Caco-2 (cell line): ENCODE results near the gene ATXN8OS. TPM values are rescaled to one million over a fixed set of nuclear protein-coding genes. Genes with fewer than 3 reads are reported as not detected.
"Not testable (repeated sequence)": the region's sequence is repeated elsewhere in the genome, so short reads cannot be mapped to it uniquely, and the experiment has no call there.

Experiments used
- BruUV-seq: library from RNA; stranded (reverse); fragments of 400-500 nt; replicated peaks from 2 replicates; lab custom pipeline; 2021; lab: Mats Ljungman, UMichigan
- CTCF ChIA-PET: fragments of 300-600 bp; sonication (Branson Sonifier 250); formaldehyde crosslinking; loops from one replicate; lab custom pipeline; 2022; ENCODE audit warnings: antibody characterized with exemption; lab: Charles Lee
- POLR2A ChIA-PET: fragments of 300-600 bp; sonication (Branson Sonifier 250); formaldehyde crosslinking; loops from one replicate; lab custom pipeline; 2022; ENCODE audit warnings: antibody characterized with exemption; lab: Charles Lee
- DNase-seq, 2 experiments: peaks; one replicate each; pipeline versions ENCODE4 v3.0.0 to v3.0.0-alpha.2; 2020 to 2022
- H3K27me3 ChIP-seq: replicated peaks from 2 replicates; pipeline ENCODE4 v1.6.0; 2011; ENCODE audit warnings: low read length; ENCODE audit not compliant: control insufficient read depth, insufficient read depth
- H3K36me3 ChIP-seq: 2 replicates; pipeline ENCODE4 v1.5.1; 2011; ENCODE audit warnings: low read length; ENCODE audit not compliant: control insufficient read depth, insufficient read depth
- H3K4me1 ChIP-seq: fragments of 250-450 bp; sonication (Bioruptor Pico); 2 replicates; pipeline ENCODE4 v1.5.1; 2020; ENCODE audit warnings: mild to moderate bottlenecking
- H3K4me3 ChIP-seq: 2 replicates; pipeline ENCODE4 v1.5.1; 2011; ENCODE audit warnings: low read depth, mild to moderate bottlenecking, control low read depth, low read length
- H3K9me3 ChIP-seq: fragments of 250-450 bp; sonication (Bioruptor Pico); 2 replicates; pipeline ENCODE4 v1.5.1; 2020; ENCODE audit warnings: mild to moderate bottlenecking, moderate library complexity
- H3K27ac Mint-ChIP-seq: one replicate; pipeline ENCODE4 v1.8.0; 2022; ENCODE audit warnings: mixed read lengths; ENCODE audit not compliant: unreplicated experiment
- H3K27me3 Mint-ChIP-seq: one replicate; pipeline ENCODE4 v1.8.0; 2022; ENCODE audit warnings: mixed read lengths; ENCODE audit not compliant: insufficient read depth, unreplicated experiment
- H3K36me3 Mint-ChIP-seq: one replicate; pipeline ENCODE4 v1.8.0; 2022; ENCODE audit warnings: mild to moderate bottlenecking, mixed read lengths; ENCODE audit not compliant: insufficient read depth, unreplicated experiment
- H3K4me1 Mint-ChIP-seq: one replicate; pipeline ENCODE4 v1.8.0; 2022; ENCODE audit warnings: low read depth, mixed read lengths; ENCODE audit not compliant: unreplicated experiment
- H3K4me3 Mint-ChIP-seq: one replicate; pipeline ENCODE4 v1.8.0; 2022; ENCODE audit warnings: mild to moderate bottlenecking, moderate library complexity, mixed read lengths; ENCODE audit not compliant: unreplicated experiment
- H3K9me3 Mint-ChIP-seq: one replicate; pipeline ENCODE4 v1.8.0; 2022; ENCODE audit warnings: mixed read lengths; ENCODE audit not compliant: unreplicated experiment
- intact Hi-C: fragments of 100-400 bp; cut with micrococcal nuclease; formaldehyde crosslinking; loops from one replicate; pipeline ENCODE4 v1.10.0; 2022; ENCODE audit not compliant: unreplicated experiment
- total RNA-seq: library from RNA; stranded (reverse); gene quantifications from 2 replicates; pipeline ENCODE4 v1.2.3, GENCODE V29; 2022
- TF ChIP-seq, protein P1 (sequence below), 2 experiments: fragments of 200-600 bp in 1 of 2; IDR thresholded peaks; 1 replicate in 1 of 2; 2 replicates in 1 of 2; pipeline versions ENCODE4 v1.5.1 to v1.8.0; 2011 to 2022; ENCODE audit warnings: antibody characterized with exemption in 1 of 2, control low read depth in 1 of 2, inconsistent platforms in 1 of 2, low read depth in 1 of 2, low read length in 1 of 2, mild to moderate bottlenecking in 1 of 2, moderate library complexity in 1 of 2; ENCODE audit not compliant: insufficient read depth in 1 of 2, severe bottlenecking in 1 of 2, unreplicated experiment in 1 of 2

The ATXN8OS gene
- total RNA-seq, 1 experiment from 2014 or later: not detected

DNA sequence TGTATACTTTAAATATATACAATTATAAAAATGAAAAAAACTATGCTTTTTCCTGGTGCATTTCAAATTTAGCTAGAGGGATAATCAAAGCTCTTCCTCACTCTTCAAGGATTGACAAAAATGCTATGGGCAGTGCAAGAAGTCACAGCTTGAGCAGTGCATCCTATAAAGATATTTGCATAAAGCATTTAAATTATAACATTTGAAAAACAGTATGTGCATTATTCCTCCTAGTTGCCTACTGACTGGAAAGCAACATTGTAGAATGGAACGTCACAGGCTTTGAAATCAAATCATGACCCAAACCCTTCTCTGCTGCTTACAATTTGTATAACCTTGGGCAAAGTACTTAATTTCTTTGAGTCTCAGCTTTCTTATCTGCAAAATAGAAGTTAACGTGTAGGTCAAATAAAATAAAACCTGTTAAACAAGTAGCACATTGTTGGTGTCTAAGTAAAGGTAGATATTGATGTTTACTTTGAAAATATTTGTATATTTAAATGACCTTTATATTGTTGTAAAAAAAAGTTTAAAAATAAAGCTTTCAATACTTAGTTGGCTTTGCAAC, 9.8 kb downstream of the ATXN8OS start:
- no TSS peak for BruUV-seq

DNA sequence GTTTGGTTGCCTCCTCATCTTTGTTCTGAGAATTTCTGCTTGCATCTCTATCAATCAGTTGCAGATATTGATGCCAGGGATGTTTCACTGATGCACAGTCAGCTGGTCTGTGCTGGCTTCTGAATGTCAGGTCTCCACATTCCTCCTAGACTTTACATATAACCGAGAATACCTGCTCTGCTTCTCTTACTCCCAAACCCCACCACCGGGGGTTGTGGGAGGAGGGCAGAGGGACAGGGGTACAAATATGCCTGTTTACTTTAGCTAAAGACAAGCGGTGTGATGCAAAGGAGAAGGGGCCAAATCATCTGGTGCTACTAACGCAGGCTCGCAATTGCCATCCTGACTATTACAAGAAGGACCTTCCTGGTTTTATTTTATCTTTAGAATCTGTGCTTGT, 18.1 kb downstream of the ATXN8OS start:
- Histone ChIP-seq H3K36me3 (no peaks in the 10 kb centered on the region), H3K4me3 (no peak overlapping the region), H3K9me3 (no peaks in the 10 kb centered on the region), H3K27me3 (no peaks in the 10 kb centered on the region), H3K4me1 (no peaks in the 10 kb centered on the region)
- Mint-ChIP-seq H3K27ac (no peak overlapping the region), H3K9me3 (no peaks in the 10 kb centered on the region), H3K27me3 (no peaks in the 10 kb centered on the region), H3K4me3 (no peak overlapping the region), H3K36me3 (no peaks in the 10 kb centered on the region), H3K4me1 (no peaks in the 10 kb centered on the region)
- no peak for DNase-seq
- ChIA-PET CTCF (no interaction called here), POLR2A (no interaction called here)
- BruUV-seq: no TSS peak
- TF ChIP-seq, protein P1, sequence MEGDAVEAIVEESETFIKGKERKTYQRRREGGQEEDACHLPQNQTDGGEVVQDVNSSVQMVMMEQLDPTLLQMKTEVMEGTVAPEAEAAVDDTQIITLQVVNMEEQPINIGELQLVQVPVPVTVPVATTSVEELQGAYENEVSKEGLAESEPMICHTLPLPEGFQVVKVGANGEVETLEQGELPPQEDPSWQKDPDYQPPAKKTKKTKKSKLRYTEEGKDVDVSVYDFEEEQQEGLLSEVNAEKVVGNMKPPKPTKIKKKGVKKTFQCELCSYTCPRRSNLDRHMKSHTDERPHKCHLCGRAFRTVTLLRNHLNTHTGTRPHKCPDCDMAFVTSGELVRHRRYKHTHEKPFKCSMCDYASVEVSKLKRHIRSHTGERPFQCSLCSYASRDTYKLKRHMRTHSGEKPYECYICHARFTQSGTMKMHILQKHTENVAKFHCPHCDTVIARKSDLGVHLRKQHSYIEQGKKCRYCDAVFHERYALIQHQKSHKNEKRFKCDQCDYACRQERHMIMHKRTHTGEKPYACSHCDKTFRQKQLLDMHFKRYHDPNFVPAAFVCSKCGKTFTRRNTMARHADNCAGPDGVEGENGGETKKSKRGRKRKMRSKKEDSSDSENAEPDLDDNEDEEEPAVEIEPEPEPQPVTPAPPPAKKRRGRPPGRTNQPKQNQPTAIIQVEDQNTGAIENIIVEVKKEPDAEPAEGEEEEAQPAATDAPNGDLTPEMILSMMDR (IDR thresholded peaks at IDR 0.05; ENCODE audit: insufficient read depth in 1 of 2, low read depth in 1 of 2, low read length in 1 of 2, severe bottlenecking in 1 of 2, unreplicated experiment in 1 of 2): no peak
- intact Hi-C loops: no loop called here

More for the DNA sequence above, 9.8 kb downstream of the ATXN8OS start:
- H3K36me3 Mint-ChIP-seq: no peaks in the 10 kb centered on the region
- no peak overlapping the region for H3K4me3 Mint-ChIP-seq
- CTCF ChIA-PET: interaction anchor here (1.7 kb wide), 1 partner anchor 19 kb away, joined by 4 read pairs; no protein-coding TSS in a partner anchor
- Histone ChIP-seq H3K36me3 (no peaks in the 10 kb centered on the region), H3K4me3 (no peak overlapping the region), H3K4me1 (no peaks in the 10 kb centered on the region), H3K27me3 (no peaks in the 10 kb centered on the region), H3K9me3 (no peaks in the 10 kb centered on the region)
- no peaks in the 10 kb centered on the region for H3K27me3 Mint-ChIP-seq
- TF ChIP-seq, protein P1 (IDR thresholded peaks at IDR 0.05; ENCODE audit: insufficient read depth in 1 of 2, low read depth in 1 of 2, low read length in 1 of 2, severe bottlenecking in 1 of 2, unreplicated experiment in 1 of 2): no peak
- no peaks in the 10 kb centered on the region for H3K4me1 Mint-ChIP-seq
- no peaks in the 10 kb centered on the region for H3K9me3 Mint-ChIP-seq
- DNase-seq: no peak
- intact Hi-C loops: no loop called here
- POLR2A ChIA-PET: no interaction called here
- H3K27ac Mint-ChIP-seq: no peak overlapping the region

DNA sequence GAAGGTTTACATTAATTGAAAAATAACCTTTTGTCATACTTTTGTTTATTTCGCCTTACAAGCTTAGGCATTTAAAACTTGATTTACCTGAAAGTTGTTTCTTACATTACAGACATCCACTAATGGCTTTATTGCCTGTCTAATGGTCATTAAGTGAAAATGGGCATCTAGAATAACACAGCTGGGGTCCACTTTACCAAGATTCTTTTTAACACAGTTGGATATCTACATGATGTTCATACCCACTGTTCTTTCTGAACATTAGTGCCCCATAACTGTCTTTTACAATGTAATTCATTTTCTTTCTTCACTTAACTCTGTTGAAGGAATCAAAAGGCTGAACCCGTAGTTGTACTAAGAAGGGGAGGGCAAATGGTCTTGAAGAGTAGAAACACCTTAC, 20.5 kb downstream of the ATXN8OS start:
- TF ChIP-seq, protein P1 (IDR thresholded peaks at IDR 0.05; ENCODE audit: insufficient read depth in 1 of 2, low read depth in 1 of 2, low read length in 1 of 2, severe bottlenecking in 1 of 2, unreplicated experiment in 1 of 2): no peak
- Mint-ChIP-seq H3K4me1 (no peaks in the 10 kb centered on the region), H3K9me3 (no peaks in the 10 kb centered on the region), H3K36me3 (no peaks in the 10 kb centered on the region), H3K27me3 (no peaks in the 10 kb centered on the region), H3K4me3 (no peak overlapping the region), H3K27ac (no peak overlapping the region)
- H3K4me1 ChIP-seq: no peaks in the 10 kb centered on the region
- no peaks in the 10 kb centered on the region for H3K9me3 ChIP-seq
- no peak overlapping the region for H3K4me3 ChIP-seq
- CTCF ChIA-PET: interaction anchor here (0.6 kb wide), 1 partner anchor 625 kb away, joined by 3 read pairs; no protein-coding TSS in a partner anchor
- intact Hi-C loops: no loop called here
- DNase-seq: no peak
- POLR2A ChIA-PET: no interaction called here
- H3K27me3 ChIP-seq: no peaks in the 10 kb centered on the region
- no TSS peak for BruUV-seq
- no peaks in the 10 kb centered on the region for H3K36me3 ChIP-seq

DNA sequence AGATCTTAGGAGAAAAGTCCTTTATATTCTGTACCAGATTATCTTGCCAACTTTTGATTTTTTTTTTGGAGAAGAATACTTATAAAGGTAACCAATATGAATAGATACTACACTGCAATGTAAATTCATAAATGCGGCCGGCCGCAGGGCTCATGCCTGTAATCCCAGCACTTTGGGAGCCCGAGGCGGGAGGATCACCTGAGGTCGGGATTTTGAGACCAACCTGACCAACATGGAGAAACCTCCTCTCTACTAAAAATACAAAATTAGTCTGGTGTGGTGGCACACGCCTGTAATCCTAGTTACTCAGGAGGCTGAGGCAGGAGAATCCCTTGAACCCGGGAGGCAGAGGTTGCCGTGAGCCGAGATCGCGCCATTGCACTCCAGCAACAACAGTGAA, 35.0 kb downstream of the ATXN8OS start:
- H3K36me3 ChIP-seq, H3K4me3 Mint-ChIP-seq, H3K4me1 ChIP-seq, H3K9me3 Mint-ChIP-seq, H3K4me1 Mint-ChIP-seq, intact Hi-C loops, POLR2A ChIA-PET, H3K27ac Mint-ChIP-seq, H3K27me3 ChIP-seq, DNase-seq, CTCF ChIA-PET, H3K36me3 Mint-ChIP-seq, H3K27me3 Mint-ChIP-seq, H3K9me3 ChIP-seq, H3K4me3 ChIP-seq, BruUV-seq: not testable (repeated sequence)
